Activated naive CD8-positive, alpha-beta T cell treated with anti-CD3 and anti-CD28 coated beads, Interleukin-2, amount 10 ng/mL, durations not matched to agents 7 days and 5 days (primary cell): ENCODE data around the gene NCLN. TPM values are rescaled to one million over a fixed set of nuclear protein-coding genes. Genes with fewer than 3 reads are reported as not detected.
"Not testable (repeated sequence)": the region's sequence is repeated elsewhere in the genome, so short reads cannot be mapped to it uniquely, and the experiment has no call there.

Source experiments
- ATAC-seq: fragments of 150-1000 bp; cut with Tn5 transposase; one replicate; pipeline ENCODE4 v1.10.0; 2021; ENCODE audit warnings: low read depth, moderate library complexity
- POLR2A ChIA-PET: fragments of 350-600 bp; sonication (Branson Sonifier 250); formaldehyde crosslinking; loops from one replicate; lab custom pipeline; 2021; ENCODE audit warnings: antibody characterized with exemption; lab: Charles Lee
- DNase-seq: peaks from one replicate; pipeline ENCODE4 v3.0.0; 2021
- H3K27ac Mint-ChIP-seq: one replicate; pipeline ENCODE4 v1.8.0; 2022; ENCODE audit warnings: mild to moderate bottlenecking, mixed read lengths
- H3K27me3 Mint-ChIP-seq: one replicate; pipeline ENCODE4 v1.8.0; 2022; ENCODE audit warnings: mild to moderate bottlenecking, moderate library complexity, mixed read lengths
- H3K36me3 Mint-ChIP-seq: one replicate; pipeline ENCODE4 v1.8.0; 2021; ENCODE audit warnings: mild to moderate bottlenecking, mixed read lengths
- H3K4me1 Mint-ChIP-seq: one replicate; pipeline ENCODE4 v1.8.0; 2021; ENCODE audit warnings: mixed read lengths
- H3K4me3 Mint-ChIP-seq: one replicate; pipeline ENCODE4 v1.8.0; 2022; ENCODE audit warnings: mild to moderate bottlenecking, moderate library complexity, mixed read lengths
- H3K9me3 Mint-ChIP-seq: one replicate; pipeline ENCODE4 v1.8.0; 2021; ENCODE audit warnings: mixed read lengths
- total RNA-seq, 2 experiments: library from RNA; stranded (reverse); gene quantifications; one replicate each; pipeline ENCODE4 v1.2.3, GENCODE V29; 2021

NCLN gene
- total RNA-seq, 2 experiments from 2014 or later = 51.1 to 53.8 TPM

GRCh38 chr19:3161453-3161852 is 24.3 kb upstream of the NCLN start:
- Mint-ChIP-seq H3K4me3 (no peak overlapping the region), H3K27ac (no peak overlapping the region), H3K36me3 (peaks cover 72% of the 10 kb centered on the region), H3K4me1 (peaks cover 36% of the 10 kb centered on the region), H3K9me3 (peaks cover 10% of the 10 kb centered on the region), H3K27me3 (no peaks in the 10 kb centered on the region)
- POLR2A ChIA-PET = interaction anchor here (0.6 kb wide), 1 partner anchor 44 kb away, joined by 3 read pairs; no protein-coding TSS in a partner anchor
- DNase-seq (no peak), ATAC-seq (no peak)

DNA sequence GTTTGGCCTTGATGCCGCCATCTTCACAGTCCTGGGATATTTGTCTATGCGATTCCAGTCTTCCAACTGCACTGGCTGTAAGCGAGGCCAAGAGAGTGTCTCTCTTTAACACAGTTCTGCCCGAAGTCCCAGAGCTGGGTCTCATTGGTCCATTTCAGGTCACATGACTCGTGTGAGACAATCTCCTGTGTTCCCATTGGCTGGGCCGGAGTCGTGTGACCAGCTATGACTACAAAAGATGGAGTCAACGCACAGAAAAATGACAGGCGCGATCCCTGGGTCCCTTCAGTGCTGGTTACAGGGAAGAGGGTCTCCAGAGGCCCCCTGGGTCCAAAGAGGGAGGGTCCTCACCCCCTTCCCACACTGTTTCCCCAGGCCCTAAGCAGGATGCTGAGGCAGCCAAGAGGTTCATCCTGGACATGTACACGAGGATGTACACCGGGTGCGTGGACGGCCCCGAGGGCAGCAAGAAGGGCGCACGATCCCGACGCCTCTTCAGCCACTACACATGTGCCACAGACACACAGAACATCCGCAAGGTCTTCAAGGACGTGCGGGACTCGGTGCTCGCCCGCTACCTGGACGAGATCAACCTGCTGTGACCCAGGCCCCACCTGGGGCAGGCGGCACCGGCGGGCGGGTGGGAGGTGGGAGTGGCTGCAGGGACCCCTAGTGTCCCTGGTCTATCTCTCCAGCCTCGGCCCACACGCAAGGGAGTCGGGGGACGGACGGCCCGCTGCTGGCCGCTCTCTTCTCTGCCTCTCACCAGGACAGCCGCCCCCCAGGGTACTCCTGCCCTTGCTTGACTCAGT is 23.1 kb upstream of the NCLN start:
- Mint-ChIP-seq H3K9me3 (peaks cover 10% of the 10 kb centered on the region), H3K27me3 (no peaks in the 10 kb centered on the region), H3K36me3 (peaks cover 65% of the 10 kb centered on the region), H3K4me1 (peaks cover 30% of the 10 kb centered on the region), H3K4me3 (no peak overlapping the region), H3K27ac (no peak overlapping the region)
- ATAC-seq (no peak), DNase-seq (no peak)
- POLR2A ChIA-PET = no interaction called here

- peaks cover 28% of the 10 kb centered on the region for H3K4me1 Mint-ChIP-seq
- peak; percentile 76 for DNase-seq
- H3K4me3 Mint-ChIP-seq = no peak overlapping the region
- H3K36me3 Mint-ChIP-seq = peaks cover 57% of the 10 kb centered on the region
- POLR2A ChIA-PET = interaction anchor here (1.3 to 1.5 kb wide), 2 partner anchors 14 to 34 kb away, joined by 5 read pairs; no protein-coding TSS in a partner anchor
- H3K27ac Mint-ChIP-seq = no peak overlapping the region
- H3K9me3 Mint-ChIP-seq = peaks cover 8% of the 10 kb centered on the region
- H3K27me3 Mint-ChIP-seq = no peaks in the 10 kb centered on the region
- ATAC-seq = peak; percentile 83
These were observed 22.4 kb upstream of the NCLN start for GRCh38 chr19:3163230-3163886.

- no peak overlapping the region for H3K27ac Mint-ChIP-seq
- ATAC-seq (no peak), DNase-seq (no peak)
- H3K4me1 Mint-ChIP-seq = peaks cover 28% of the 10 kb centered on the region
- H3K27me3 Mint-ChIP-seq = no peaks in the 10 kb centered on the region
- H3K4me3 Mint-ChIP-seq = no peak overlapping the region
- peaks cover 51% of the 10 kb centered on the region for H3K36me3 Mint-ChIP-seq
- H3K9me3 Mint-ChIP-seq = peaks cover 8% of the 10 kb centered on the region
- POLR2A ChIA-PET = interaction anchor here (1.3 to 1.5 kb wide), 2 partner anchors 13 to 34 kb away, joined by 5 read pairs; no protein-coding TSS in a partner anchor
These were observed 21.8 kb upstream of the NCLN start for GRCh38 chr19:3163943-3164342.

DNA sequence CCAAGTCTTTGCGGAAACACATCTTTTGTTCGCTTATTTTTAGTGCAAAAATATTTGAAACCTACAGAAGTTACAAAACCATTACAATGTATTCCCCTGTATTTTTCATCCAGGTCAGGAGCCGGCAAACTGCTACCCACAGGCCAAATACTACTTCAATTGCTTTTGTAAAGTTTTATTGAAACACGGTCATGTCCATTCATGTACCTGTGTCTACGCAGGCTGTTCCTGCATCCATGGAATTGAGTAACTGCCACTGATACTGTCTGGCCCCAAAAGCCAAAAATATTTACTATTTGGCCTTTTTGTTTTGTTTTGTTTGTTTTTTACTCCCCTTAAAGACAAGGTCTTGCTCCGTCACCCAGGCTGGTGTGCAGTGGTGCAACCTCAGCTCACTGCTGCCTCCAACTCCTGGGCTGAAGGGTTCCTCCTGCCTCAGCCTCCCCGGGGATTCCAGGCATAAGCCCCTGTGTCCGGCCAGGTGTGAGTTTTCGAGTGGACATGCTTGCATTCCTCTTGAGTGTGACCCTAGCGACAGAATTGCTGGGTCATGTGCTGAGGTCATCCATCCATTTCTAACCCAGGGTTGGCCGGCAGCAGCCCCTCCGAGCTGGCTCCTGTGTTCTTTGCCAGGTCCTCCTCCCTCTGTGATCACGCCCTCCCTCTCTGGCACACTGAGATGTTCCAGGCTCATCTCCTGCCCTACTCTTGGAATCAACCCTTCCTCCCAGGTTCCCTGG is 18.0 kb upstream of the NCLN start:
- Mint-ChIP-seq H3K4me3 (no peak overlapping the region), H3K9me3 (peaks cover 4% of the 10 kb centered on the region), H3K36me3 (peaks cover 23% of the 10 kb centered on the region), H3K27me3 (peaks cover 3% of the 10 kb centered on the region), H3K27ac (no peak overlapping the region), H3K4me1 (peaks cover 21% of the 10 kb centered on the region)
- POLR2A ChIA-PET = no interaction called here
- DNase-seq = no peak
- ATAC-seq = no peak

GRCh38 chr19:3171894-3172672 is 13.6 kb upstream of the NCLN start:
- peaks cover 12% of the 10 kb centered on the region for H3K4me1 Mint-ChIP-seq
- POLR2A ChIA-PET = interaction anchor here (0.5 kb wide), 1 partner anchor 299 kb away, joined by 4 read pairs; no protein-coding TSS in a partner anchor
- no peak overlapping the region for H3K4me3 Mint-ChIP-seq
- ATAC-seq (no peak), DNase-seq (no peak)
- H3K36me3 Mint-ChIP-seq = peaks cover under 1% of the 10 kb centered on the region
- H3K27me3 Mint-ChIP-seq = peaks cover 3% of the 10 kb centered on the region
- no peaks in the 10 kb centered on the region for H3K9me3 Mint-ChIP-seq
- H3K27ac Mint-ChIP-seq = no peak overlapping the region

- H3K27me3 Mint-ChIP-seq, POLR2A ChIA-PET, H3K27ac Mint-ChIP-seq, ATAC-seq, H3K4me3 Mint-ChIP-seq, DNase-seq, H3K9me3 Mint-ChIP-seq, H3K36me3 Mint-ChIP-seq: not testable (repeated sequence)
- H3K4me1 Mint-ChIP-seq = peaks cover 13% of the 10 kb centered on the region
These were observed 13.1 kb upstream of the NCLN start for GRCh38 chr19:3172673-3173000.

GRCh38 chr19:3175781-3176714 is 9.7 kb upstream of the NCLN start:
- peaks cover 14% of the 10 kb centered on the region for H3K4me1 Mint-ChIP-seq
- DNase-seq (no peak), ATAC-seq (no peak)
- peak overlapping the region; percentile 98 for H3K27ac Mint-ChIP-seq
- H3K27me3 Mint-ChIP-seq = no peaks in the 10 kb centered on the region
- POLR2A ChIA-PET = interaction anchor here (0.9 to 1.6 kb wide), 3 partner anchors 12 to 555 kb away, joined by 3 to 5 read pairs (median 4); no protein-coding TSS in a partner anchor
- peak overlapping the region; percentile 83 for H3K4me3 Mint-ChIP-seq
- H3K9me3 Mint-ChIP-seq = no peaks in the 10 kb centered on the region
- H3K36me3 Mint-ChIP-seq = peaks cover 17% of the 10 kb centered on the region

- Mint-ChIP-seq H3K27ac (peak overlapping the region; percentile 98), H3K4me1 (peaks cover 14% of the 10 kb centered on the region), H3K36me3 (peaks cover 19% of the 10 kb centered on the region), H3K27me3 (no peaks in the 10 kb centered on the region), H3K9me3 (no peaks in the 10 kb centered on the region), H3K4me3 (peak overlapping the region; percentile 83)
- peak; percentile 73 for DNase-seq
- ATAC-seq = peak; percentile 48
- POLR2A ChIA-PET = interaction anchor here (0.7 to 1.6 kb wide), 6 partner anchors 10 to 556 kb away, joined by 3 to 8 read pairs (median 4); partner anchors contain the start of gene NCLN
These were observed 8.8 kb upstream of the NCLN start for GRCh38 chr19:3176715-3177501.

GRCh38 chr19:3178377-3178972 is 7.3 kb upstream of the NCLN start, which contains the start of gene S1PR4:
Gene S1PR4 (plus strand): TSS chr19:3178769. CDS start chr19:3178793, 24 bp downstream.
- POLR2A ChIA-PET = interaction anchor here (0.9 to 1.4 kb wide), 3 partner anchors 13 to 116 kb away, joined by 3 to 4 read pairs (median 3); partner anchors contain the start of genes GNA15 and TLE5

More at GRCh38 chr19:3178377-3178972, 7.3 kb upstream of the NCLN start, which contains the start of gene S1PR4:
- peak; percentile 77 for ATAC-seq
- Mint-ChIP-seq H3K27ac (peak within 1 kb of the TSS; percentile 99), H3K27me3 (no peaks in the 10 kb centered on the region), H3K4me1 (peaks cover 21% of the 10 kb centered on the region), H3K9me3 (no peaks in the 10 kb centered on the region), H3K36me3 (peaks cover 24% of the 10 kb centered on the region), H3K4me3 (peak within 1 kb of the TSS; percentile 100)
- DNase-seq = peak; percentile 83
